GM12878 (cell line): Measurements from ENCODE around the gene ATF7IP.

Experiments
- CEBPB ChIP-seq, 2 experiments: fragments of 150-350 bp in 1 of 2; IDR thresholded peaks; 2 replicates each; pipeline ENCODE4 v1.6.1; 2012 to 2014; ENCODE audit warnings: low read depth in 2 of 2, low read length in 2 of 2, borderline replicate concordance in 1 of 2, inconsistent platforms in 1 of 2
- EZH2 ChIP-seq: IDR thresholded peaks from 2 replicates; pipeline ENCODE4 v1.6.1; 2012; ENCODE audit warnings: low read depth, mild to moderate bottlenecking, control low read depth, inconsistent platforms, low read length, borderline replicate concordance; ENCODE audit not compliant: control insufficient read depth
- FOS ChIP-seq: IDR thresholded peaks from 3 replicates; pipeline ENCODE4 v1.6.1; 2011; ENCODE audit warnings: borderline replicate concordance; ENCODE audit not compliant: insufficient read length; ENCODE audit errors: extremely low read depth
- POLR2A ChIP-seq: IDR thresholded peaks from 2 replicates; pipeline ENCODE4 v1.6.1; 2011; ENCODE audit warnings: low read depth, mild to moderate bottlenecking, low read length
- RAD21 ChIP-seq: IDR thresholded peaks from 2 replicates; pipeline ENCODE4 v1.6.1; 2011; ENCODE audit warnings: mild to moderate bottlenecking, low read depth, low read length, moderate library complexity; ENCODE audit not compliant: insufficient read depth
- SP1 ChIP-seq: IDR thresholded peaks from one replicate; pipeline ENCODE4 v1.6.1; 2011; ENCODE audit warnings: low read depth, low read length
- SPI1 ChIP-seq: IDR thresholded peaks from 2 replicates; pipeline ENCODE4 v1.6.1; 2011; ENCODE audit warnings: low read depth, mild to moderate bottlenecking, low read length, moderate library complexity, borderline replicate concordance; ENCODE audit not compliant: insufficient read depth
- TBL1XR1 ChIP-seq: IDR thresholded peaks from 2 replicates; pipeline ENCODE4 v1.6.1; 2012; ENCODE audit warnings: low read depth, low read length, improper control_type of control experiment
- TCF3 ChIP-seq: IDR thresholded peaks from 2 replicates; pipeline ENCODE4 v1.6.1; 2012; ENCODE audit warnings: low read depth, mild to moderate bottlenecking, low read length, borderline replicate concordance; ENCODE audit not compliant: insufficient read depth
- YY1 ChIP-seq: IDR thresholded peaks from 2 replicates; pipeline ENCODE4 v1.6.1; 2011; ENCODE audit warnings: low read depth, mild to moderate bottlenecking, low read length
- TF ChIP-seq, protein P1 (sequence below), 3 experiments: IDR thresholded peaks in 2 of 3; conservative IDR thresholded peaks in 1 of 3; 2 replicates each; pipeline ENCODE4 v1.5.1; 2011; ENCODE audit warnings: low read depth in 3 of 3, low read length in 3 of 3, mild to moderate bottlenecking in 3 of 3, control low read depth in 2 of 3, moderate library complexity in 2 of 3, inconsistent platforms in 1 of 3, mixed read lengths in 1 of 3; ENCODE audit not compliant: control insufficient read depth in 2 of 3, insufficient read depth in 1 of 3; ENCODE audit errors: extremely low read depth in 1 of 3
- TF ChIP-seq, protein P2 (sequence below): fragments of 450-650 bp; IDR thresholded peaks from 2 replicates; pipeline ENCODE4 v1.6.1; 2017; ENCODE audit warnings: mild to moderate bottlenecking
- TF ChIP-seq, protein P3 (sequence below): fragments of 450-650 bp; formaldehyde crosslinking; IDR thresholded peaks from 2 replicates; pipeline ENCODE4 v1.4.0; 2020; ENCODE audit warnings: mild to moderate bottlenecking, moderate library complexity

DNA sequence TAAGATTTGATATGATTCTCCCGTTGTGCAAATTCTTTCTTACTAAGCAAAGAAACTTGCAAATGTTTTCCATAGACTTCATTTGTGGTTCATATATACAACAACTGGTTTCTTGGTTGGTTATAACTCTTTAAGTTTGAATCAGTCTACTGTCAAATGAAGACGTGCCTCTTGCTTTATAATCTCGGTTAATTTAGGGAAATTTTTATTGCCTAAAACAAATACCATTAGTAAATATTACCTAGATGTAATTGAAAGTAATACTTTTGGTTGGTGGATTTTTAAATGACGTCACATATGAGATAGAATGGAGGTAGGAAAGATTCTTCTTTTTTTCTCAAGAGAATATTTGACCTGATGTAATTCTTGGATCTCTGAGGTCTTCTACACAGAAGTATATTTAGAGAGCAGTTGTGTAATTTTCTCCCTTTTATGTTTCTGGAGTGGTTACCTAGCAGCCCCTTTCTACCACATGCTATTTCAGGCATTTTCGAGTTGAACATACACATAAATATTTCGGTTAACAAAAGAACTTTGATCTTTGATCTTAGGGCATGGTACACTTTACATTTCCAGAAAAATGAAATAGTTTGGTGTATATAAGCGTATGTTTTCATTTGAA lies 1.7 kb downstream of the ATF7IP start:
- TF ChIP-seq, protein P1, sequence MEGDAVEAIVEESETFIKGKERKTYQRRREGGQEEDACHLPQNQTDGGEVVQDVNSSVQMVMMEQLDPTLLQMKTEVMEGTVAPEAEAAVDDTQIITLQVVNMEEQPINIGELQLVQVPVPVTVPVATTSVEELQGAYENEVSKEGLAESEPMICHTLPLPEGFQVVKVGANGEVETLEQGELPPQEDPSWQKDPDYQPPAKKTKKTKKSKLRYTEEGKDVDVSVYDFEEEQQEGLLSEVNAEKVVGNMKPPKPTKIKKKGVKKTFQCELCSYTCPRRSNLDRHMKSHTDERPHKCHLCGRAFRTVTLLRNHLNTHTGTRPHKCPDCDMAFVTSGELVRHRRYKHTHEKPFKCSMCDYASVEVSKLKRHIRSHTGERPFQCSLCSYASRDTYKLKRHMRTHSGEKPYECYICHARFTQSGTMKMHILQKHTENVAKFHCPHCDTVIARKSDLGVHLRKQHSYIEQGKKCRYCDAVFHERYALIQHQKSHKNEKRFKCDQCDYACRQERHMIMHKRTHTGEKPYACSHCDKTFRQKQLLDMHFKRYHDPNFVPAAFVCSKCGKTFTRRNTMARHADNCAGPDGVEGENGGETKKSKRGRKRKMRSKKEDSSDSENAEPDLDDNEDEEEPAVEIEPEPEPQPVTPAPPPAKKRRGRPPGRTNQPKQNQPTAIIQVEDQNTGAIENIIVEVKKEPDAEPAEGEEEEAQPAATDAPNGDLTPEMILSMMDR (IDR thresholded peaks at IDR 0.05 in 2 of 3, conservative IDR thresholded peaks at IDR 0.05 in 1 of 3; ENCODE audit: control insufficient read depth in 2 of 3, extremely low read depth in 1 of 3, insufficient read depth in 1 of 3, low read depth in 3 of 3, low read length in 3 of 3) = no peak
- TF ChIP-seq SP1 (no peak), TBL1XR1 (no peak), YY1 (no peak), CEBPB (IDR thresholded peaks at IDR 0.05; ENCODE audit: borderline replicate concordance in 1 of 2, low read depth in 2 of 2, low read length in 2 of 2) (0 out of 4 replicates have a peak, but pooled peaks of 1 of the 2 experiments have one; percentile 83), FOS (no peak), EZH2 (no peak), POLR2A (no peak), SPI1 (no peak), TCF3 (no peak), RAD21 (no peak)
- TF ChIP-seq, protein P2, sequence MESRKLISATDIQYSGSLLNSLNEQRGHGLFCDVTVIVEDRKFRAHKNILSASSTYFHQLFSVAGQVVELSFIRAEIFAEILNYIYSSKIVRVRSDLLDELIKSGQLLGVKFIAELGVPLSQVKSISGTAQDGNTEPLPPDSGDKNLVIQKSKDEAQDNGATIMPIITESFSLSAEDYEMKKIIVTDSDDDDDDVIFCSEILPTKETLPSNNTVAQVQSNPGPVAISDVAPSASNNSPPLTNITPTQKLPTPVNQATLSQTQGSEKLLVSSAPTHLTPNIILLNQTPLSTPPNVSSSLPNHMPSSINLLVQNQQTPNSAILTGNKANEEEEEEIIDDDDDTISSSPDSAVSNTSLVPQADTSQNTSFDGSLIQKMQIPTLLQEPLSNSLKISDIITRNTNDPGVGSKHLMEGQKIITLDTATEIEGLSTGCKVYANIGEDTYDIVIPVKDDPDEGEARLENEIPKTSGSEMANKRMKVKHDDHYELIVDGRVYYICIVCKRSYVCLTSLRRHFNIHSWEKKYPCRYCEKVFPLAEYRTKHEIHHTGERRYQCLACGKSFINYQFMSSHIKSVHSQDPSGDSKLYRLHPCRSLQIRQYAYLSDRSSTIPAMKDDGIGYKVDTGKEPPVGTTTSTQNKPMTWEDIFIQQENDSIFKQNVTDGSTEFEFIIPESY = no peak
- TF ChIP-seq, protein P3, sequence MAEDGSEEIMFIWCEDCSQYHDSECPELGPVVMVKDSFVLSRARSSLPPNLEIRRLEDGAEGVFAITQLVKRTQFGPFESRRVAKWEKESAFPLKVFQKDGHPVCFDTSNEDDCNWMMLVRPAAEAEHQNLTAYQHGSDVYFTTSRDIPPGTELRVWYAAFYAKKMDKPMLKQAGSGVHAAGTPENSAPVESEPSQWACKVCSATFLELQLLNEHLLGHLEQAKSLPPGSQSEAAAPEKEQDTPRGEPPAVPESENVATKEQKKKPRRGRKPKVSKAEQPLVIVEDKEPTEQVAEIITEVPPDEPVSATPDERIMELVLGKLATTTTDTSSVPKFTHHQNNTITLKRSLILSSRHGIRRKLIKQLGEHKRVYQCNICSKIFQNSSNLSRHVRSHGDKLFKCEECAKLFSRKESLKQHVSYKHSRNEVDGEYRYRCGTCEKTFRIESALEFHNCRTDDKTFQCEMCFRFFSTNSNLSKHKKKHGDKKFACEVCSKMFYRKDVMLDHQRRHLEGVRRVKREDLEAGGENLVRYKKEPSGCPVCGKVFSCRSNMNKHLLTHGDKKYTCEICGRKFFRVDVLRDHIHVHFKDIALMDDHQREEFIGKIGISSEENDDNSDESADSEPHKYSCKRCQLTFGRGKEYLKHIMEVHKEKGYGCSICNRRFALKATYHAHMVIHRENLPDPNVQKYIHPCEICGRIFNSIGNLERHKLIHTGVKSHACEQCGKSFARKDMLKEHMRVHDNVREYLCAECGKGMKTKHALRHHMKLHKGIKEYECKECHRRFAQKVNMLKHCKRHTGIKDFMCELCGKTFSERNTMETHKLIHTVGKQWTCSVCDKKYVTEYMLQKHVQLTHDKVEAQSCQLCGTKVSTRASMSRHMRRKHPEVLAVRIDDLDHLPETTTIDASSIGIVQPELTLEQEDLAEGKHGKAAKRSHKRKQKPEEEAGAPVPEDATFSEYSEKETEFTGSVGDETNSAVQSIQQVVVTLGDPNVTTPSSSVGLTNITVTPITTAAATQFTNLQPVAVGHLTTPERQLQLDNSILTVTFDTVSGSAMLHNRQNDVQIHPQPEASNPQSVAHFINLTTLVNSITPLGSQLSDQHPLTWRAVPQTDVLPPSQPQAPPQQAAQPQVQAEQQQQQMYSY (CRISPR knock-in tag) = peak; percentile 76; the same call in 1 of the 2 replicates
